Stimulated activated CD4-positive, alpha-beta T cell treated with anti-CD3 and anti-CD28 coated beads, Interleukin-4, amount 100 ng/mL, for 24 hours (primary cell): Measurements from ENCODE around the gene SARS1.
"Not testable (repeated sequence)": the region's sequence is repeated elsewhere in the genome, so short reads cannot be mapped to it uniquely, and the experiment has no call there.

ENCODE experiments used
- DNase-seq: peaks from one replicate; pipeline ENCODE4 v3.0.0-alpha.2; 2020

SARS1 gene

DNA sequence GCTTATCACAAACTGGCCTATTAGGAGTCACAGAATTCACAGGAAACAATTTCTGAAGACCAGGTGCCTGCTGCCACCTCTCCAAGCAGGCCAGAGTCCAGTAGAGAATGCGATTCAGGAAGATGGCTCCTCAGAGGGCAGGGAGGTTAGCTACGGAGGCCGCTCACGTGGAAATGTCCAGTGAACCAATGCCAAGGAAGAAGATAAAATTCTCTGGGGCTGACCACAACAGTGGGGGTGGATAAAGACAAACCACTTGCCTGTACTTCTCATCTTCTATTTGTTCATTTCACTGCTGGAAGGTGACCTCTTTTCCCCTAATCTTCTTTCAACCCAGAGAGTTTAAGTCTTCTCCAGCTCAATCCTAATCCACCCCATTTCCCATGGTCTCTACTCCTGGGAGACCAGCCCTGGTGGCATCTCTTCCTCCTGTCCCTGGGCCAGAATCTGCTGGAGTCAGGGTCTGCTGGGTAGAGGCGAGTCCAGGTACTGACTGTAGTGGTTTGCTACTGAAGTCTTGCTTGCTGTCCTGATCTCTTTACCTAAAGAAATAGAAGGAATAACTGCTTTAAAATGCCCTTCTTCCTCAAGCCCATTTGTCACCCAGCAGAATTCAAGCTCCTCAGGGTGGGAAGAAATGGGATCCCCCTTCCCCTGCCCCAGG, 66.0 kb downstream of the SARS1 start:
- no peak for DNase-seq

DNA sequence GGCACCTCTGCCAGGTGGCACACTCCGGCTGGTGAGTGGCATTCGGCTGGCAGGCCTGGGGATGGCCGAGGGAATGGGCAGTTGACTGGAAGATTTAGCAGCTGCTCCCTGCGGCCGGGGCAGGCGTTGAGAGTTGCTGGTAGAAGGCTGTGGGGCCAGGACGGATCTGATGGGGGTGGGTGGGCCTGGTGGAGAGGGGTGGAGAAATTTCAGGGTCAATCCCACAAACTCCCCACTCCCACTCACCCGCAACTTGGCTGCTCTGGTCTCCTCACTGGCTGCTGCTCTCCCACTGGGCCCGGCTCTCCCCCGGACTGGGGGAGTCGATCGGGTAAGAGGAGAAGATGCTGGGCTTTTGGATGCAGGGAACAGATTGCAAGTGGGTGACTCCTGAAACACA, 67.1 kb downstream of the SARS1 start:
- DNase-seq, result no peak

DNA sequence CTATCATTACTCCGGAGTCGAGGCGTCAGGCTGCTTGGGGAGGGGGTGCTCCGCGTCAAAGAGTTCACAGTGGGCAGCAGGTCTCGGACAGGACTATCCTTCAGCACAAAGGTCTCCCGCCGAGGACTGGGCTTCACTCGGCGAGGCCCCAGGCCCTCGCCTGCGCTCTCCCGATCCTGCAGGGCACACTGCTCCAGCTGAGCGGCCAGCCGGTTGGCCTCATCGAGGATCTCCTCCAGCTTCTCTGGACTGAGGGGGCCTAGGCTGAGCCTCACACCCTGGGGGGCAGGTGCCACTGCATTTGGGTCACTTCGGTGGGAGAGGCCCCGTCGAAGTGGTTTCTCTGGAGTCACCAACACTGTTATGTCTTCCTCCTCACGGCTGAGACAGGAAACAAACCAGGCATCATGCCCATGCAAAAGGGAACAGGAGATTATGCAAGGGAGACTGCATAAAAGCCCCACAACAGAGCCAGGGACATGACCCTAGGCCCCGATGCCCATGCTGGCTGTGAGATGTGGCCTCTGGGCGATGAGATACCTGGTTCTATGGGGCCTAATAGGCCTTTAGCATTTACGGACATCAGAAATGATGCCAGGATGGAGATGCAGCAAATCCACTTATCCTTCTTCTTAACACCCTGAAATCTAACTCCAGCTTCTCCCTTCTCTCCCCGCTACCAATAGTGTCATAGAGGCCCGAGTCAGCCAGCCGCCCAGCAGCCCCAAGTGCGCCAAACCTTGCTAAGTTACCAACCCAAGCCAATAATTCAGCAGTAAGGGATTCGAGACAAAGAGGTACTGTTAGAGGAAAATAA, 68.2 kb downstream of the SARS1 start:
- no peak for DNase-seq

DNA sequence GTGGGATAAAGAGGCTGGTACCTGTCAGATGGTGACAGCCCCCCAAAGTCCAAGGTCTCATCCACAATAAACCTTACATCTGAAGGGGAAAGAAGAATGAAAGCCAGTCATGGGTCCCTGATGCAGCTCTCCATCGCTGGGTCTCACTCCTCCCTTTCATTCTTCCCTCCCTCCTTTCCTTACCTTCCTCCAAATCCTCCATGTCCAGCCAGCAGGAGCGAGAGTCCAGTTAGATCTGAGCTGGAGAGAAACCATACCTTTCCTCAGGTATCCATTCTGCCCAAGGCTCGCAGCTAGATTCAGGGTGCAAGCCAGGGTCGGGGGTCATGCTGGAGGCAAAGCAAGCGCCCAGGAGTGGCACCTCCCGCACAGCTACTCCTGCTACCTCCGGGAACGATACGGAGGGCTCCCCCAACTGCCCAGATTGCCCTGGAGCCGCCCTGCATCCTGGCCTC, 68.8 kb downstream of the SARS1 start:
- no peak for DNase-seq

DNA sequence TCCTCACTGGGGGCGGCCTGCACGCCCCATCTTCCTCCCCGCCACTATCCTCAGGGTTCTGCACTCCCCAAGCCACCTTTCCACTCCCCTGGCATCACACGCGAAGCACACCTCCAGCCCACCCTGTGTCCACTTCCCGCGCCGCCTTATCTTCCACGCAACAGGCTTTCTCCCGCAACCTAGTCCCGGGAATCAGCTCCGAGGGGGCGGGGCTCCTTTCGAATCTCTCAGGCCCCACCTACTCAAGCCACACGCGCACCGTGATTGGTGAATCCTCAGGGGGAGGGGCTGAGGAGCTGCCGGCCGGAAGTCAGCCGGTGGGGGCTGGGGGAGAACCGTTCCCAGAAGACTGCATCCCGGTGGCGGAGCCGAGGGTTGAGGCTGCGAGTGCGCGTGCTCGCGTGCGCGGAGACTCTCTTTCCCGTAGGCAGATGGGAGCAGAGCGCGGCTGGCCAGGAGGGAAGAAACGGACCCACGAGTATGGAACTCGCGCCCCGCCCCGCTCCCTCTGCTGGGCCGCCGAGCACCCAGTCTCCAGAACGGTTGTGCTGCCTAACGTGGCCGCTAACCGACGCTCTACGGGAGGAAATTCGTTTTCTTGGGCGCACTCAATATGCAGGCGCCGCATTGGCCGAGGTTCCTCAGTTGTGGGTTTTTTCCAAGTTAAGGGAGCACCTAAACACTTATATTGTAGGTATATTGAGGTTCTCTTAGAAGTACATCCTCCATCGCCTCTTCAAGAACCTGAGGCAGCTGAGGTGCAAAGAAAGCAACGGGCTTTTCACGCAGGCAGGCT, 69.4 kb downstream of the SARS1 start, which contains the start of gene PSRC1:
TSS of gene PSRC1 (minus strand) at position 194 of the 796 bp plus-strand sequence.
- peak; percentile 92 for DNase-seq

DNA sequence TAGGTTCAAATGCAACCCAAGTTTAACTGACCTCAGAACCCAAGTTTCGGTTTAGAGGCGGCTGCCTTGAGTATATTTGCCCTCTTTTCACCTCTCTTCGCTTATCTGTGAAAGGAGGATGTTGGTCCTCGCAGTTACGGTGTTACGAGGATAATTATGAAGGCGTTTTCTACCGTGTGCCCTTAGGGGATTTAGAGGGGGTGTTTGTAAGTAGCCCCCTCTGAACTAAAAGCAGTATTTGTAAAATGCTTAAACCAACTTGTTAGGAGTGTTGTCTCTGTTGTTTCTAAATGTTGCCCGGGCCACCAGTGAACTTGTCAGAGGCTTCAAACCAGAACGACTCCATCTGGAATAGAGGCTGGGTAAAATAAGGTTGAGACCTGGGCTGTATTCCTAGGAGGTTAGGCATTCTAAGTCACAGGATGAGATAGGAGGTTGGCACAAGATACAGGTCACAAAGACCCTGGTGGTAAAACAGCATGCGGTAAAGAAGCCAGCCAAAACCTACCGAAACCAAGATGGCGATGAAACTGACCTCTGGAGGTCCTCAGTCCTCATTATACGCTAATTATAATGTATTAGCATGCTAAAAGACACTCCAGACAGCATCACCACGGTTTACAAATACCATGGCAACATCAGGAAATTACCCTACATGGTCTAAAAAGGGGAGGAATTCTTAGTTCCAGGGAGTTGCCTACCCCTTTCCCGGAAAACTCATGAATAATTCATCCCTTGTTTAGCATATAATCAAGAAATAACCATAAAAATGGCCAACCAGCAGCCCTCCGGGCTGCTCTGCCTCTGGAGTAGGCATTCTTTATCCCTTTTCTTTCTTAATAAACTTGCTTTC, 70.3 kb downstream of the SARS1 start:
- no peak for DNase-seq

DNA sequence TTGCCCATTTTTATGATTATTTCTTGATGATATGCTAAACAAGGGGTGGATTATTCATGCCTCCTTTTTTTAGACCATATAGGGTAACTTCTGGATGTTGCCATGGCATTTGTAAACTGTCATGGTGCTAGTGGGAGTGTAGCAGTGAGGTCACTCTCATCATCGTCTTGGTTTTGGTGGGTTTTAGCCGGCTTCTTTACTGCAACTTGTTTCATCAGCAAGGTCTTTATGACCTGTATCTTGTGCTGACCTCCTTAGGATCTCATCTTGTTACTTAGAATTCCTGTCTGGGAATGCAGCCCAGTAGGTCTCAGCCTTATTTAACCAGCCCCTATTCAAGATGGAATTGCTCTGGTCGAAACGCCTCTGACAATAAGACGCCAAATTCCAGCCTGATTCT, 73.0 kb downstream of the SARS1 start:
- not testable (repeated sequence) for DNase-seq
